Central memory CD8-positive, alpha-beta T cell (primary cell): ENCODE data around the gene SPDYC.

ENCODE experiments used
- ATAC-seq: fragments of 150-1000 bp; cut with Tn5 transposase; replicated peaks from 2 replicates; pipeline ENCODE4 v1.10.0; 2022; ENCODE audit warnings: mild to moderate bottlenecking, moderate FRiP score, moderate number of reproducible peaks; ENCODE audit not compliant: poor library complexity, severe bottlenecking; ENCODE audit errors: extremely low read depth
- DNase-seq, 2 donors: peaks; one replicate each; pipeline ENCODE4 v3.0.0; 2021; ENCODE audit warnings: low spot score in 2 of 2
- H3K27ac Mint-ChIP-seq: one replicate; pipeline ENCODE4 v1.8.0; 2022; ENCODE audit warnings: low read depth, mild to moderate bottlenecking, moderate library complexity, mixed read lengths
- H3K27me3 Mint-ChIP-seq: one replicate; pipeline ENCODE4 v1.8.0; 2022; ENCODE audit warnings: mixed read lengths
- H3K36me3 Mint-ChIP-seq: one replicate; pipeline ENCODE4 v1.8.0; 2022; ENCODE audit warnings: mild to moderate bottlenecking, moderate library complexity, mixed read lengths; ENCODE audit not compliant: insufficient read depth
- H3K4me1 Mint-ChIP-seq: one replicate; pipeline ENCODE4 v1.8.0; 2022; ENCODE audit warnings: mixed read lengths
- H3K4me3 Mint-ChIP-seq: one replicate; pipeline ENCODE4 v1.8.0; 2022; ENCODE audit warnings: mild to moderate bottlenecking, moderate library complexity, mixed read lengths
- H3K9me3 Mint-ChIP-seq: one replicate; pipeline ENCODE4 v1.8.0; 2022; ENCODE audit warnings: mixed read lengths

Gene SPDYC

DNA sequence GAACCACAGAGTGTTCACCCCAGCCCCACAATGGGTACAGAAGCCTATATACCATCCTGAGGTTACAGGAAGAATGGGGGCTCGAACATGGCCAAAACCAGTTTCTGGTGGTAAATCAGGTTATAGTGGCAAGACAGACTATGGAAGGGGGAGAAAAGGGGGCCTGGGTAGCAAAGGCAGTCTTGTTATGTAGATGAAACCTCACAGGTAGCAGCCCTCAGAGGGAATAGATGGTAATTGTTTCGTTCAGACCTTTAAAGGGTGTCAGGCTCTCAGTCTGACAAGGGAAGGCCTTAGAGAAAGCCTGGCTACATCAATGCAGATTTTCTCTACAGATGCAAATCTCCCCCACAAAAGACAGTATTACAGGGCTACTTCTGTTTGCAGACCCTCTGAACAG is 15.1 kb downstream of the SPDYC start:
- Mint-ChIP-seq H3K4me1 (peaks cover 42% of the 10 kb centered on the region), H3K4me3 (no peak overlapping the region), H3K9me3 (no peaks in the 10 kb centered on the region), H3K27me3 (no peaks in the 10 kb centered on the region), H3K36me3 (peaks cover 23% of the 10 kb centered on the region), H3K27ac (no peak overlapping the region)
- no peak for DNase-seq
- ATAC-seq: no peak

DNA sequence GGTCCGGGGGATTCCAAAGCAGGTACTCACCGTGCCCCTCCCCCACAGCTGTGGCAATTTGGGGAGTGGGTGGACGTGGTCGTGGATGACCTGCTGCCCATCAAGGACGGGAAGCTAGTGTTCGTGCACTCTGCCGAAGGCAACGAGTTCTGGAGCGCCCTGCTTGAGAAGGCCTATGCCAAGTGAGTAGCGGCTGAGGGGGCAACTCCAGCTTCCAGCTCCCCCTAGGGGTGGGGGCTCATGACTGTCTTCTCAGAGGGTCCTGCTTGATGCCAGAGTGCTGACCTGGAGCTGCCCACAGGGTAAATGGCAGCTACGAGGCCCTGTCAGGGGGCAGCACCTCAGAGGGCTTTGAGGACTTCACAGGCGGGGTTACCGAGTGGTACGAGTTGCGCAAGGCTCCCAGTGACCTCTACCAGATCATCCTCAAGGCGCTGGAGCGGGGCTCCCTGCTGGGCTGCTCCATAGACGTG is 15.9 kb downstream of the SPDYC start:
- Mint-ChIP-seq H3K27ac (no peak overlapping the region), H3K4me1 (peaks cover 46% of the 10 kb centered on the region), H3K4me3 (no peak overlapping the region), H3K9me3 (no peaks in the 10 kb centered on the region), H3K27me3 (no peaks in the 10 kb centered on the region), H3K36me3 (peaks cover 28% of the 10 kb centered on the region)
- no peak for DNase-seq
- ATAC-seq: no peak

DNA sequence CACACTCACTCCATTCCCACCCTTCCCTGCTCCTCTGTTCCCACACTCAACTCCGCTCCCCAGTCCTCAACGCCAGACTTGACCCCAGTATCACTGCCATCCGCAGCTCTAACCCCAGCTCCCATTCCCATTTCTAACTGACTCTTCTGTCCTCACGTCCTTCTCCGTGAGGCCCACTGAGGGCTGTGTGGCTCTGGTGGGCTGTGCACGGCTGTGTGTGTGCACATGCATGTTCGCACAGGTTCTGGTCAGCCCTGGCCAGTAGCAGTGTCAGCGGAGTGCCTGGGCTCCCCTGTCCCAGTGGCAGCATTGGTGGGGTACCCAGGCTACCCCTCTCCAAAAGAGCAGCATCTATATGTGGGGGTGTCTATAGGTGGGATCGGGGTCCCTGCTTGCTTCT is 16.7 kb downstream of the SPDYC start:
- H3K4me1 Mint-ChIP-seq: peaks cover 42% of the 10 kb centered on the region

DNA sequence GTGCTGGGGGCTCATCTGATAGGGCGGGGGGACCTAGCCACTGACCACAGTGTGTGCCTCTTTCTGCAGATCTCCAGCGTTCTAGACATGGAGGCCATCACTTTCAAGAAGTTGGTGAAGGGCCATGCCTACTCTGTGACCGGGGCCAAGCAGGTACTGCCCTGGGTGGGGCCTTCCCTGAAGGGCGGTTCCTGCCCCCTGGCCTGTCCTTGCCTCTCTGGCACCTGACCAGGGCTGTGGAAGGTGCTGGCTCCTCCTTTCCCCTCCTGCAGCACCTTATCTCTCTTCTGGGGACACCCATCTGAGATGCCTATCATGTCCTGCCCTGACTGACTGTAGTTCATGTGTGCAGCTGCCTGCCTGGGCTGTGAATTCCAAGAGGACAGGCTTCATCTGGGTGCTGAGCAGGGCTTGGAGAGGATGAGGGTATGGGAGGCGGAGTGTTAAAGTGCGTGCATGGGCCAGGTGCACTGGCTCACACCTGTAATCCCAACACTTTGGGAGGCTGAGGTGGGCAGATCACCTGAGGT is 17.2 kb downstream of the SPDYC start:
- Mint-ChIP-seq H3K27ac (no peak overlapping the region), H3K36me3 (peaks cover 35% of the 10 kb centered on the region), H3K4me1 (peaks cover 39% of the 10 kb centered on the region), H3K9me3 (no peaks in the 10 kb centered on the region), H3K4me3 (no peak overlapping the region), H3K27me3 (no peaks in the 10 kb centered on the region)
- DNase-seq: no peak
- no peak for ATAC-seq

More for the DNA sequence above, 16.7 kb downstream of the SPDYC start:
- DNase-seq (no peak), ATAC-seq (no peak)
- no peaks in the 10 kb centered on the region for H3K9me3 Mint-ChIP-seq
- H3K36me3 Mint-ChIP-seq: peaks cover 33% of the 10 kb centered on the region
- H3K27me3 Mint-ChIP-seq: no peaks in the 10 kb centered on the region
- H3K4me3 Mint-ChIP-seq: no peak overlapping the region
- no peak overlapping the region for H3K27ac Mint-ChIP-seq

DNA sequence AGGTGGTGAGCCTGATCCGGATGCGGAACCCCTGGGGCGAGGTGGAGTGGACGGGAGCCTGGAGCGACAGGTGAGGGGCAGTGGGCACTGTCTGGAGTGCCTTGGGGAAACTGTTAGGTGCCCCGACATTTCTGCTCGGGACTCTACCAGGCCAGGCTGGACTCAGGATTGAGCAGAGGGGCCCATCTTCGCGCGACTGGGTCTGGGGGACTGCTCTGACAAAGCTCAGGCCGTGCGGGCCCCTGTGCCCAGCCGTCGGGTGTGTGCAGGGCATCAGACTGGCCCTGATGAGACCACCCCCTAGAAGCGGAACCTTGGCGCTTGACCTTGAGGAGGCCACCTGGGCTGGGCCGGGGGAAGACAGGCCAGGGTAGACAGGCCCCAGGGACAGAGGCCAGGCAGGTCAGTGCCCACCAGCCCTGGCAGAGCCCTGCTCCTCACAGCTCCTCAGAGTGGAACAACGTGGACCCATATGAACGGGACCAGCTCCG is 18.0 kb downstream of the SPDYC start:
- peaks cover 35% of the 10 kb centered on the region for H3K36me3 Mint-ChIP-seq
- no peak overlapping the region for H3K4me3 Mint-ChIP-seq
- no peaks in the 10 kb centered on the region for H3K27me3 Mint-ChIP-seq
- peaks cover 34% of the 10 kb centered on the region for H3K4me1 Mint-ChIP-seq
- DNase-seq (no peak), ATAC-seq (no peak)
- no peaks in the 10 kb centered on the region for H3K9me3 Mint-ChIP-seq
- no peak overlapping the region for H3K27ac Mint-ChIP-seq

DNA sequence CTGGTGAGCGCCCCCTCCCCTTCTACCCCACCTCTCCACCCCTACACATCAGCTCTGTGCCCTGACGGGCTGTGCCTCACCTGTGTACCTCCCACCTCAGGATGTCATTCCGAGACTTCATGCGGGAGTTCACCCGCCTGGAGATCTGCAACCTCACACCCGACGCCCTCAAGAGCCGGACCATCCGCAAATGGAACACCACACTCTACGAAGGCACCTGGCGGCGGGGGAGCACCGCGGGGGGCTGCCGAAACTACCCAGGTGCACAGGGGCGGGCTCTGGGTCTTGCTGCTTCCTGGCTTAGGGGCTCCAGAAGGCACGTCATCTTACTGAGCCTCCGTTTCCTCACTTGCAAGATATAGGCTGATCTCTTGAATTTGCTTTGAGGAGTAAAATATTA is 18.5 kb downstream of the SPDYC start:
- ATAC-seq (no peak), DNase-seq (no peak)
- H3K27ac Mint-ChIP-seq: no peak overlapping the region
- no peaks in the 10 kb centered on the region for H3K27me3 Mint-ChIP-seq
- no peaks in the 10 kb centered on the region for H3K9me3 Mint-ChIP-seq
- peaks cover 31% of the 10 kb centered on the region for H3K4me1 Mint-ChIP-seq
- no peak overlapping the region for H3K4me3 Mint-ChIP-seq
- peaks cover 38% of the 10 kb centered on the region for H3K36me3 Mint-ChIP-seq

DNA sequence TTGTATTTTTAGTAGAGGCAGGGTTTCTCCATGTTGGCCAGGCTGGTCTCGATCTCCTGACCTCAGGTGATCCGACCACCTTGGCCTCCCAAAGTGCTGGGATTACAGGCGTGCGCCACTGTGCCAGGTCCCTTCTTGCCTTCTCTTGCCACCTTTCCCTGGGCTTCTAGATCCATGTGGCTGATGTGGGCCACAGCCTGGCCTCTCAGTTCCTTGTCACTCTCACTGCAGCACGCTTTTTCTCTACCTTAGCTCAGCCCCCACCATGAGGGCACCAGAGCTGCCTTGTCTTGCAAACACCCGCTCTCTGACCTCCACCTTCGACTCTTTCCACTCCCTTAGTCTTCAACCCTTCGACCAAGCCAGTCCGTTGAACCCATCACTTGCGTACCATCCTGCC is 19.2 kb downstream of the SPDYC start:
- Mint-ChIP-seq H3K27ac (peak overlapping the region; percentile 66), H3K4me1 (peaks cover 25% of the 10 kb centered on the region), H3K9me3 (no peaks in the 10 kb centered on the region), H3K27me3 (no peaks in the 10 kb centered on the region), H3K36me3 (peaks cover 43% of the 10 kb centered on the region), H3K4me3 (no peak overlapping the region)
- no peak for ATAC-seq
- DNase-seq: no peak

DNA sequence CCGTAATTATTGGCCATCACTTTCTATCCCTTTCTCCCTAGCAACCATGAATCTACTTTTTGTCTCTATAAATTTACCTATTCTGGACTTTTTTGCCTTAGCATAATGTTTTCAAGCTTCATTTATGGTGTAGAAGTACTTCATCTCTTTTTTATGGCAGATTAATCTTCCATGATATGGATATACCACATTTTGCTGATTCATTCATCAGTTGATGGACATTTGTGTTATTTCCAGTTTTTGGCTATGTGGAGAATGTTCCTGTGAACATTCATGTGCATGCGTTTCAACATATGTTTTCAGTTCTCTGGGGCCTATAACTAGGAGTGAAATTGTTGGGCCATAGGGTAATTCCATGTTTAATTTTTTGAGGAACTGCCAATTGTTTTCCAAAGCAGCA is 24.5 kb downstream of the SPDYC start:
- no peak overlapping the region for H3K4me3 Mint-ChIP-seq
- no peaks in the 10 kb centered on the region for H3K27me3 Mint-ChIP-seq
- H3K9me3 Mint-ChIP-seq: no peaks in the 10 kb centered on the region
- peaks cover 28% of the 10 kb centered on the region for H3K4me1 Mint-ChIP-seq
- H3K36me3 Mint-ChIP-seq: peaks cover 59% of the 10 kb centered on the region
- H3K27ac Mint-ChIP-seq: no peak overlapping the region
- DNase-seq (no peak), ATAC-seq (no peak)

DNA sequence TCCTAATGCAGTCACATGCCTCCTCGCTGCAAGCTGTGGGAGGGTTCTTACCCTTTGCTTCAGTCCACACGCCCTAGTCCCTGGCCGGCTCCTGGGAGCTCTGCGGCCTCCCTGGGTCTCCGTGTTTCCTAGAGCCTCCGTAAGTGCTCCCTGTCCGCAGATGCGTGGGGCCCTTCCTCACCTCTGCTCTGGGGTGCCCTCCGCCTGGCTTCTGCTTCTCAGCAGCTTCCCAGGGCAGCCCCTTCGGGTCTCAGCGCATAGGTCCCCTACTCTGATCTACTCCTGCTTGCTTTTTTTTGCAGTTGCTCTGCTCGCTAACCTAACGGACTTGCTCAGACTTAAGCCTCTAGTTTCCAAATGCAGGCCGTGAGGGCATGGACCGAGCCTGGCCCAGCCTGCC is 34.1 kb downstream of the SPDYC start:
- H3K4me1 Mint-ChIP-seq: peaks cover 5% of the 10 kb centered on the region
- no peak overlapping the region for H3K4me3 Mint-ChIP-seq
- ATAC-seq (no peak), DNase-seq (no peak)
- H3K27me3 Mint-ChIP-seq: no peaks in the 10 kb centered on the region
- H3K9me3 Mint-ChIP-seq: no peaks in the 10 kb centered on the region
- peaks cover 38% of the 10 kb centered on the region for H3K36me3 Mint-ChIP-seq
- peak overlapping the region; percentile 41 for H3K27ac Mint-ChIP-seq

DNA sequence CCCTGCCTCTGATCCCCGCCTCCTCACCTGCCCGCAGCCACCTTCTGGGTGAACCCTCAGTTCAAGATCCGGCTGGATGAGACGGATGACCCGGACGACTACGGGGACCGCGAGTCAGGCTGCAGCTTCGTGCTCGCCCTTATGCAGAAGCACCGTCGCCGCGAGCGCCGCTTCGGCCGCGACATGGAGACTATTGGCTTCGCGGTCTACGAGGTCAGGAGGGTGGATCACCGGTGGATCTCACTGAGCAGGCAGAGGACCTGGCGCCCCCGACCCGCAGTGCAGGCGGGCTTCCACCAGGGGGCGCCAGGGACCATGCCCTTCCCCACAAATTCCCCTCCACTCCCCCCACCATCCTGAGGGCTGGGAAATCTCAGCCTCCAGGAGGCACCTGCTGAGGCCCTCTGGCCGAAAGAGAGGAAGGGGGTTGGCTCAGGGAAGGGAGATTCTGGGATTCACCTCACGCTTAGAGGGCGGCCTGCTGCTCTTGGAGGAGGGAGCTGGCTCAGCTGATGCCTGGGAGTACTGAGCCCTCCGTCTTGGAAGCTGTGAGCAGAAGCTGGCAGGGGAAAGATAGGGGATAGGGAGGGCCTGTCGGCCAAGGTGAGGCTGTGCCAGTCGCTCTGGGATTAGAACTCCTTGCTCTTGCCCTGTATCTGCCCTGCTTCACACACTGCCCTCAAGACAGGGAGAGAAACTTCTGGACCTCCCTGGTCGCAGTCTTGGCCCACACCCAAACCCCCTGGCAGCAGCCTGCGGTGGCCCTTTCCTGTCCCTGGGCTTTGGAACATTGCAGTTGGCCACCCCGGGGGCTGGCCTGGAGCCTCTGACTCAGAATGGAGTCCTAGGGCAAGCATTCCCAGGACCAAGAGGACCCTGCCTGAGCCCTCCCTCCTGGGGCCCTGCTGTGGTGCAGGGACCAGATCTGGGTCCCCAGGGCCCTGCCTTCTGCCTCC is 34.9 kb downstream of the SPDYC start:
- H3K27ac Mint-ChIP-seq: peak overlapping the region; percentile 41
- peaks cover 32% of the 10 kb centered on the region for H3K36me3 Mint-ChIP-seq
- no peak overlapping the region for H3K4me3 Mint-ChIP-seq
- ATAC-seq: no peak
- no peaks in the 10 kb centered on the region for H3K9me3 Mint-ChIP-seq
- H3K27me3 Mint-ChIP-seq: no peaks in the 10 kb centered on the region
- no peak for DNase-seq
- H3K4me1 Mint-ChIP-seq: peaks cover 8% of the 10 kb centered on the region

DNA sequence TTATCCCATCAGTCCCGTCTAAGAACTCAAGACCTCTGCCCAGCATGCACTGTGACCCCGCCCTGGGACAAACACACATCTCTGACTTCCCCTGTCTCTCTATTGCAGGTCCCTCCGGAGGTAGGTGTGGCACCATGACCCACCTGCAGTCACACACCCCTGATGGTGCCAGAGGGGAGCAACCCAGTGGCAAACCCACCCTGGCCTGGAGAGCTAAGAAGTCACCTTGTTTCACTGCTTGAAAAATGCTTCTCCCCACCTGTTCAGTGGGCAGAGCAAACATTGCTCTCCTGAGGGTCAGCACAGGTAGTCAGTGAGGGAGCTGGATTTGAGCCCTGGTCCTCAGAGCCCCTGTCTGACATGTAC is 35.6 kb downstream of the SPDYC start:
- no peak for DNase-seq
- H3K27me3 Mint-ChIP-seq: no peaks in the 10 kb centered on the region
- H3K4me1 Mint-ChIP-seq: peaks cover 8% of the 10 kb centered on the region
- H3K27ac Mint-ChIP-seq: no peak overlapping the region
- ATAC-seq: no peak
- H3K4me3 Mint-ChIP-seq: no peak overlapping the region
- H3K9me3 Mint-ChIP-seq: no peaks in the 10 kb centered on the region
- peaks cover 32% of the 10 kb centered on the region for H3K36me3 Mint-ChIP-seq

DNA sequence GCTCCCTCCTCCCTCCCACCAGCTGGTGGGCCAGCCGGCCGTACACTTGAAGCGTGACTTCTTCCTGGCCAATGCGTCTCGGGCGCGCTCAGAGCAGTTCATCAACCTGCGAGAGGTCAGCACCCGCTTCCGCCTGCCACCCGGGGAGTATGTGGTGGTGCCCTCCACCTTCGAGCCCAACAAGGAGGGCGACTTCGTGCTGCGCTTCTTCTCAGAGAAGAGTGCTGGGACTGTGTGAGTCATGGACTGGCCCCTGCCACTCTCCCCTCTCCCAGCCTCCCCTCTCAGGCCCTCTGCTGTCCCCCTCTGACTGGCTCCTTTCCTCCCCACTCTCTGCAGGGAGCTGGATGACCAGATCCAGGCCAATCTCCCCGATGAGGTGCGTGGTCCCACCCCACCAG is 36.4 kb downstream of the SPDYC start:
- DNase-seq (no peak), ATAC-seq (no peak)
- H3K36me3 Mint-ChIP-seq: peaks cover 30% of the 10 kb centered on the region
- no peaks in the 10 kb centered on the region for H3K9me3 Mint-ChIP-seq
- H3K4me3 Mint-ChIP-seq: no peak overlapping the region
- H3K27me3 Mint-ChIP-seq: no peaks in the 10 kb centered on the region
- H3K27ac Mint-ChIP-seq: no peak overlapping the region
- H3K4me1 Mint-ChIP-seq: peaks cover 8% of the 10 kb centered on the region

DNA sequence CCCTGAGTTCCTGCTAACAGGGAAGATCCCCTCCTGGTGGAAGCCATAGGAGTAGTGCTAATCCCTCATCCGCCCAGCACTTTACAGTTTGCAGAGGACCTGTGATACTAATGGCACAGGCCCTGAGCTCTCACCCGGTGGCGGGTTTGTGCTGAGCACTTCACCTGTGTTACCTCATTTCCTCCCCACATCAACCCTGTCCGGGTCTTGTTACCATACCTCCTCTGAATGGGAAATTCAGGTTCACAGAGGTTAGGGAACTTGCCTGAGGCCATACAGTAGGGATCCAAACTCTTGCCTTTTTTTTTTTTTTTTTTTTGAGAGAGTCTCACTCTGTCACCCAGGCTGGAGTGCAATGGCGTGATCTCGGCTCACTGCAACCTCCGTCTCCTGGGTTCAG is 36.9 kb downstream of the SPDYC start:
- DNase-seq (no peak), ATAC-seq (no peak)
- peaks cover 29% of the 10 kb centered on the region for H3K36me3 Mint-ChIP-seq
- H3K27ac Mint-ChIP-seq: no peak overlapping the region
- H3K4me3 Mint-ChIP-seq: no peak overlapping the region
- H3K27me3 Mint-ChIP-seq: no peaks in the 10 kb centered on the region
- H3K9me3 Mint-ChIP-seq: no peaks in the 10 kb centered on the region
- peaks cover 8% of the 10 kb centered on the region for H3K4me1 Mint-ChIP-seq
